HG02759 (cell line): ENCODE measurements around the gene MYOZ2.

Source experiments
- ATAC-seq: cut with Tn5 transposase; IDR thresholded peaks from one replicate; pipeline ENCODE4 v1.9.1; 2021; ENCODE audit warnings: mild to moderate bottlenecking, moderate library complexity; ENCODE audit not compliant: unreplicated experiment

MYOZ2 gene

DNA sequence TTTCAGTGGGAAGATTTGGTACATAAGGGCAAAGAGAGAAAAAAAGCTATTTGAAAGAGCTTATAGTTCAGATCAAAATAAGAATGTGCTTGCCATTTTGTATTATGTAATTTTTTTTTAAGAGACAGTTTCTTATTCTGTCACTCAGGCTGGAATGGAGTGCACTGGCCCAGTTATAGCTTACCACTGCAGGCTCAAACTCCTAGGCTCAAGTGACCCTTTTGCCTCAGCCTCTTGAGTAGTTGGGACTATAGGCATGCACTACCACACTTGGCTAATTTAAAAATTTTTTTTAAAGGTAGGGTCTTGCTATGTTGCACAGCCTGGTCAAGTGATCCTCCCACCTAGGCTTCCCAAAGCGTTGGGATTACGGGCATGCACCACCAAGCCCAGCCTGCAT lies 54.7 kb downstream of the MYOZ2 start:
- ATAC-seq: no peak

DNA sequence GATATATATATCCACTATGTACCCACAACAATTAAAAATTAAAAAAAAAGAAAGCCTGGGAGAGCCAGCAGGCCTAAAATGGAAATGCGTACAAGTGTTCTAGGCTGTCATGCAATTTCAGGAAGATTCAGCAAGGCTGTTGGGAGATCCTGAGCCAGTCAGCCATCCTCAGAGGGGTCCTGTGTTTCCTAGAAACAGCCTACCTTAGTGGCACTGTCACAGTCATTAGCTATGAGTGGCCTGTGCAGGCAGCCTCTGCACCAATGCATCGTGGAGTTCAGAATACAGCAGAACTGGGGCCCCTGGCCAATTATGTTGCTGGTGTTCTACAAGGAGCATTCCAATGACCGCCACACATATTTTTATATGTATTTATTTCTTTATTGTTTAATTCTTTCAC lies 55.9 kb downstream of the MYOZ2 start:
- no peak for ATAC-seq

DNA sequence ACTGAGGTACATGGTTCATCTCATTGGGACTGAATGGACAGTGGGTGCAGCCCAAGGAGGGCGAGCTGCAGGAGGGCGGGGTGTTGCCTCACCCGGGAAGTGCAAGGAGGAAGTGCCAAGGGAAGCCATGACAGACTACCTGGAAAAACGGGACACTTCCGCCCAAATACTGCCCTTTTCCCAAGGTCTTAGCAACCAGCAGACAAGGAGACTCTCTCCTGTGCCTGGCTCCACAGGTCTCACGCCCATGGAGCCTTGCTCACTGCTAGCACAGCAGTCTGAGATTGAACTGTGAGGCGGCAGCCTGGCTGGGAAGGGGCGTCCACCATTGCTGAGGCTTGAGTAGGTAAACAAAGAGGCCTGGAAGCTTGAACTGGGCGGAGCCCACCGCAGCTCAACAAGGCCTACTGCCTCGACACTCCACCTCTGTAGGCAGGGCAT lies 62.2 kb downstream of the MYOZ2 start:
- ATAC-seq: no peak

DNA sequence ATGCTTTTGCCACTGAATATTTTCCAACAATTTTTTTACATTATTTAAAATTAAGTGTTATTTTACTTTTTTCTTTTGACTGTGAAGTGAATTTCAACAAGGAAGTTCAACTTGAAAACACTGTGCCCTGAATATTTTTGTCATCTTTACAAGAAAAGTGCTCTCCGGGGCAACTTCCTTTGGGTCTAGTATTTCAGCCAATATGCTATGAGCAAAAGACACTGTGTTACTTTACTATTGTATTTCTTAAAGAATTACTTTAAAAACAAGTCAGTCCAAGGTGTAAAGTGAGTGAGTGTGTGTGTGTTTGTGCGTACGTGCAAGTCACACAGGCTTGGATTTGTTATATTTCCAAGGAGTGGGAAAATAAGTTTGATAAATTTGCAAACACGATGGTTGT lies 69.3 kb downstream of the MYOZ2 start:
- ATAC-seq: no peak

DNA sequence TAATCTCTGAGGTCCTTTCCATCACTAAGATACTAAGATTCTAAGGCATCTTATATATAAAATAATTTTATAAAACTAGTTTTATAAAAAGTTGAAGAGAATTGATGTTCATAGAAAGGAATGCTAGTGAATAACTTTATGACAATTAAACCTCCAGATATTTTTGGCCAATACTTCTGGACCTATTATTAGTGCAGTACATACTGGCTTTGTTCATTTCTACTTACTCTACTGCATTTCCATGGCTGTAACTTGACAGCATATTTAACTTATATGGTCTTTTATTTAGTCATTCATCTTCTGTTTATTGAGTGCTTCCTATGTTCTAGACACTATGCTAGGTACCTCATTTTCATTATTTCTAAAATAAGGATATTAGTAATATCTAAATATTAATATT lies 70.1 kb downstream of the MYOZ2 start:
- ATAC-seq: no peak

DNA sequence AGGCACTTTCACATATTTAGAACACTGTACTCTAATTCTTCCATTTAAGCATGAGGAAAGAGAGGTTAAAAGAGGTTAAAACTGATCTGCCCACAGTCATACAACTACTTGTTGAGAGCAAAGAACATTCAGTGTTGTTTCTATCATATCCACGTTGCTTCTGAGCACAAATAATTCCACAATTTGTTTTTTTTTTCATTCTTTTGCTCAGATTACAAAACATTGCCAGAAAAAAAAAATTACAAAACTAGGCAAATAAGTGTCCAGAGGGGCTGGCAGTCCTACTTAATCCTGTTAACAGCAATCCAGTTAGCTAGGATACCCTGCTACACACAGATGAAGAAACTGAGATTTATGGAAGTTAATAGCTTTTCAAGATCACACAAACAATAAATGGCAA lies 70.5 kb downstream of the MYOZ2 start:
- no peak for ATAC-seq

DNA sequence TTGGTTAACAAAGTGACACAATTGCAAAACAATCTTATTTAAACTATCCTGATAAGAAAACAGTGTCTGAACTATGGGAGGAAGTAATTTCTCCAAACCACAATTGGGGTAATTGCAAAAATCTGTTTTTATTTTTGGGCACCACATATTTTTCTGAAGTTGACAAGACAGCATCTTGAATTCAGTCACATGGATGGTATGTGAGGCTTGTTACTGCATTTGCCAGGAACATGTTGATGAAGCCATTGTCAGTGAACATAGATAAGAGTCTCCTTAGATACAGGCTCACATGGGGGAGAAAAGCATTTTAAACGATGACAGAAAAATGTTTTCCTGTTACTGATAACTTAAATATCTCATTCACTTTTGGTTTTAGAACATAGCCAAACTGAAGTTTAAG lies 71.4 kb downstream of the MYOZ2 start:
- ATAC-seq: no peak

DNA sequence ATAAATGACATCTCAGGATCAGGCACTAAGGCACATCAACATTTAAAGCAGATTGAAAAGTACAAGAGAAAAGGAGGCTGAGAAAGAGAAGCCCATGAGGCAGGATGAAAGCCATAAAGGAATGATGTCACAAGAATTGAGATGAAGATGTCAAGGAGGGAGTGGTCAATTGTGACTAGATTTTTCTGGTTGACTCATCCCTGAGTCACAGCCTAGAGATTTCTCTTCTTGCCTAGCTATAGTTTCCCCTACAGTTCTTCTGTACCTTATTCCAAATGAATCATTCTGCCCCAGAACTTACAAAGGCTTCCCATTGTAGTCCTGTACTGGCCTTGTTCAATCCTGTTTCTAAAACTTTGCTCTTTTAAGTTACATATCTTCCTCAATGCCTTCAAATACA lies 73.4 kb downstream of the MYOZ2 start:
- no peak for ATAC-seq

DNA sequence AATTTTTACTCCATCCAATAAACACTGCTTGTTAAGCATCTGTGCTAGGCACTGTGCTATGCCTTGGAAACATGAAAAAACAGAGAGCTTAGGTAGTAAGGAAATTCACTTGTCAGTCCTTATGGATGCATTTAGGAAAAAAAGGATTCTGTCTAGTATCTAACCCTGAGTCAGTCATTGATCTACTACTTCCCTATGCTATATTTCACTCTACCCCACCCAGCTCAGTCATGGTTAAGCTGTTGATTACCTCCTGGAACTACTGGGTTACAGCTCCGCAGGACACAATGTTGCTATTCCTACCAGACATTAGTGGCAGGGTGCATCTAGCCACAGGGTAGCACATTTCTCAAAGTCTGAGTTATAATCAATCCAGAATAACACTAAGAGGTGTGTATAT lies 74.0 kb downstream of the MYOZ2 start:
- ATAC-seq: no peak

DNA sequence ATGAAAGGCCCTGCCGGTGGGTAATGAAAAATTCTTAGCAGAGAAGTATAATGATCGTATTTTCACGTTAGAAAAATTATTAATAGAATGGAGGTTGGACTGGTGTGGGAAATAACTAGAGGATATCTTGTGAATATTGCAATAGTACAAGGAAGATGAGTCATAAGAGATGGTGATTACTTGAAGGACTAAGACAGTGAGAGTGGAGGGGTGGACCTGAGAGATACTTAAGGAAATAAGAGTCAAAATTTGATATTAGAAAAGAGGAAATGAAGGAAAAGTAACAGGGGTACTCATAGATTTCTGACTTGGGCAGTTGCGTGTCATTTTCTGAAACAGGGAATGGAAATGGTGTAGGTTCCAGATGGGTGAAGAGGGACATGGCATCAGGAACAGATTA lies 75.1 kb downstream of the MYOZ2 start:
- ATAC-seq: no peak

DNA sequence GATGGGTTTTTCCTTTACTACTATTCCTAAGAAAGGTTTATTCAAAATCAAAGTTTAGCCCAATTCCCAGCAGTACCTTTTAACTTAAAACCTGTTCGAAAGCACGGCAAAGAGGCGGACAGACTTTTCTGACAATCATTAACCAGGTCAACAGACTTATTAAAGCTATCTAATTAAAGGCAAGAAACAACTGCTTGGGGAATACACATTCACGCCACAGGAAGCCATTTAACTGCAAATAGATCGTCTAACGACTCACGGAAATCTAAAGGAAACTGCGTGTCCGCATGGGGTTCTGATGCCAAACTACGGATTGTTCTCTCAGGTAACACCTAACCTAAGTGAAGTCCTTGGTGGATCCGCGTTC lies 76.2 kb downstream of the MYOZ2 start:
- ATAC-seq: peak; percentile 3

DNA sequence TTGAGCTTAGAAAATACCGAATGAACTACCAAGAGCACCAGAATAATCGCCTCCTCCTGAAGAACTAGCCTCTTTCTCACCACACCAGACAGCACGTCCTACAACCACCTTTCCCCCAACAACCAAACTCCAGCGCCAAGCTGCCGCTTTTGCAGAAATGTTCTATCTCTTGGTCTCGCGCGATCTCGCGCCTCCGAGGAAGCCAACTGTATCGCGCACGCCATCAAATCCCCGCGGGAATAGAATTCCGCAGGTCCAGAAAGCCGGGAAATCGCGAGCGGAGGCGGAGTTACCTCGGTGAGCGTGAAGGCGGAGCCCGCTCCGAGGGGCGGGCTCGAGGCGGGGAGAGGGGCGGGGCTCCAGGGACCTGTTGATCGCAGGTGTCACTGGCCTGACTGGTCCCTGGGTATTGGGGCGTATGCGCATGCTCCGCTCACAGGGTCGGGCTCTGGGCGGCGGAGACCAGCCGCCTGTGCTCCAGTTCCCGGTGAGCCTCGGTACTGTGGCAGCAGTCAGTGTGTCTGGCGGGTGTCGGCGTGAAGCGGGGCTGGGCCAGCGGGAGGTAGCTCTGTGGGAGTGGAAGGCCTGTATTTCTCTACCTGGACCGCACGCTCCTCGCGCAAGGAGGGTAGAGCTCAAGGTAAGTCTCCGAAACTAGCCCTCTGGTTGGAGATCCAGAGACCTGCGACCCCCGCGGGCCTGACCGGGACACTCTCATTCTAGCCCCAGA lies 76.8 kb downstream of the MYOZ2 start, which contains the start of gene USP53:
Gene USP53, plus strand, starts transcription at position 480 of the 730 bp plus-strand sequence. CDS start 27,047 bp downstream, outside the sequence.
- ATAC-seq: peak; percentile 92

DNA sequence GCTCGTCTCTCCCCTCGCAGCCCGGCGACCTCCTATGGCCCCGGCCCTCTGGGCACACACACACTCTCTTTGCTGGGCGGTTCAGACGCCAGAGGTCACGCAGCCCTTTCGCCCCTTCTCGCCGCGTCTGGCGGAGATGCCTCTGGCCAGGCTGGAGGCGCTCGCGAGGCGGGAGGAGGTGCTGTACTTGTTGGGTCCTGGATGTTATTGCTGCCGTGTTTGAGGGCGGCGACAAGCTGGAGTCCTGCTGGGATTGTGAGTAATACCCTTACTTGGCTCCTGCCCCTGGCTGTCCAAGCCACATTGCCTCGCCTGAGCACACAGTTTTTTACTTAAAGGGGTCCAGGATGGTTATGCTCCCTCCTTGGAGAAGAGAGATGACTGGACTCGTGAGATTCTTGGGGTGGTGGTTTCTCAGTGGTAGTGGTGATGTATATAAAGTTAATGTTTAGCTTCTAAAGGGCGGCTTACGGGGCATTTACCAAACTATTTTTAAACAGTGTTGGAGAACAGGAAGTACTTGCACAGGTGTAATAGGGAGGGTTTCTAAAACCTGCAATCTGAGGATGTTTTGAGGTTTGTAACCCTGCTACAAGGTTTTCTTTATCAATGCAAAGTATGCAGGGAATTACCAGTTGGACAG lies 77.5 kb downstream of the MYOZ2 start:
- ATAC-seq: peak; percentile 54

DNA sequence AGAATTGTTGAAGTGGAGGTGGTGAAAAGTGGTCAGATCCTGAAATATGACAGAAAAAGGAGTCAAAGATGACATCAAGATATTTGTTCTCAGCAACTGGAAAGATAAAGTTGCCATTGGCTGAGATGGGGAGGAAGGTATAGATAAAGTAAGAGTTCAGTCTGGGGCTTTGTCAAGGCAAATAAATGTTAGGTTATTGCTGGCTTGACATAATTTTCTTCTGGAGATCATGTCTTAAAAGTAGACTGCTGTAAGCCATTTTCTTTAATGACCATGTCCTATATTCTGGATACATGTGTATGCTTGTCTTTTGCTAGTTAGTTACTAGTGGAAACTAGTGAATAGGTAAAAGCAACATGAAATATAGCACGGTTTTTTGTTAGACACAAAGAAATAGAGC lies 82.5 kb downstream of the MYOZ2 start:
- no peak for ATAC-seq

DNA sequence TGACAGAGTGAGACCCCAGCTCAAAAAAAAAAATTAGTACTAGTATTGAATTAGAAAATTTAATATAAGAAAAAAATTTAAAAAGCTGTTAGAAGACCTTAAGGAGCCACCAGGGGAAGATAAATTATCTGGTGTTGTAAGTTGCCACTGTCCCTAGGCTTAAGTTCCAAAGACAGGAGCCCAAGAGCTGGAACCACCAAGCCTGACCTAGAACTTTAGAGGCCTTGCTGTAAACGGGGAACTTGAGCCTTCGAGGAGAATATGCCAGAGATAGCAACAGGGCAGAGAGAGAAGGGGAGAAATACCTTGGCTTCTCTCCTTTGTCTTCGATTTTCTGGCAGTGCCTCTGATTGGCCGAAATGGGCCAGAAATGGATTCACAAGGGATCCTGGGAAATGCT lies 85.8 kb downstream of the MYOZ2 start:
- ATAC-seq: no peak

DNA sequence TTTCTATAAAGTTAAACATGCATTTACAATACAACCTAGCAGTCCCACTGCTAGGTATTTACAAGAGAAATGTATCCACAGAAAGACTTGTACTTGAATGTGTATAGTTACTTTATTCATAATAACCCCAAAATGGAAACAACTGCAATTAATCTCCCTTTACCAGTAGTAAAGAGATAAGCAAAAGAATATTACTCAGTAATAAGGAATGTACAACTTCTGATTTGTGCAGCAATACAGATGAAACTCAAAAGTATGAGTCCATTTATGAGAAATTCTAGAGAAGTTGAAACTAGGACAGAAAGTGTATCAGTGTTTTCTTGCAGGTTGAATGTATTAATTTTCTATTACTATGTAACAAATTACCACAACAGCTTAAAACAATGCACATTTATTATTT lies 92.1 kb downstream of the MYOZ2 start:
- no peak for ATAC-seq

DNA sequence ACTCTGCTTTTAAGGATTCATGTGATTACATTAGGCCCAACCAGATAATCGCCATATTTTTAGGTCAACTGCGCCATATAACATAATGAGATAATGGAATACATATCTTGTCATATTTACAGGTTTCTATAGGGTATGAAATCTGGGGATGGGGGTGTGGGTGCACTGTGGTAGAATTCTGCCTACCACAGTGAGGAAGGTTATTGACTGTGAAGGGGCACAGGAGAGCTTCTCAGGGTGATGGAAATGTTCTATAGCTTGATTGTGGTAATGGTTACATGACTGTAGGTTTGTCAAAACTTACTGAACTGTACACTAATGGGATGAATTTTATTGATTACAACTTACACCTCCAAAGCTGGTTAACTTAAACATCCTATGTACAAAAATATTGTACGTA lies 92.8 kb downstream of the MYOZ2 start:
- ATAC-seq: no peak

DNA sequence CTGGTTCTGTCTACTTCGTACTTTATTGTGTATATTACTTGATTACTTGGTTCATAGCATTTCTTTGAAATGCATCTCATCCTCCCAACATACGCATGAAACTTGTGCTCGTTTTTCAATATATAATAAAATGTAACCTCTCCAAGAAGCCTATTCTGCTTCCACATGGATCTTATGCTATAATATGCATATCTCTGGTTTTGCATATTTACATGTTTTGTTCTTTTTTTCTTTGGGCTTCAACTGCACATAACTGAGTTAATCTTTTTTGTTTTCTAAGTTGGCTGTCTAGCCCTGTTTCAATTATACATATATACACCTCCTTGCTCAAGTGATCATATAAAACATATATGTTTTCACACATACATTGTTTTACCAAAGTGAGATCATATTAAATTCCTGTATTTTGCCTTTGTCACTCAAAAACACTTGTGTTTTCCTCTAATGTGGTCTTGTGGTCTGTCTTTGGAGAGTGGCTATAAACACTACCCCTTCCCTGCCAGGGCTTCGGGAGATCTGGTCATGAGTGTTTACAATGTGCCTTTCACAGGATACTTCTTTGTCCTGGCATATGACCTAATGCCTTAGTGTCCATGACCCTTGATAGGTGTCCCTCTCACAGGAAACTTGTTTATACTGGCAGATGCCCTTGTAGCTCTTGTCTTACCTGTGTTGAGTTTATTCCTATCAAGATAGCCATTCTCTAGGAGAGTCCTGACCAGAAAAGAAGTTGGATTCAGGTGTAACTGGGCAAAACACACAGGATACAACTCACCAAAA lies 94.5 kb downstream of the MYOZ2 start:
- ATAC-seq: no peak

DNA sequence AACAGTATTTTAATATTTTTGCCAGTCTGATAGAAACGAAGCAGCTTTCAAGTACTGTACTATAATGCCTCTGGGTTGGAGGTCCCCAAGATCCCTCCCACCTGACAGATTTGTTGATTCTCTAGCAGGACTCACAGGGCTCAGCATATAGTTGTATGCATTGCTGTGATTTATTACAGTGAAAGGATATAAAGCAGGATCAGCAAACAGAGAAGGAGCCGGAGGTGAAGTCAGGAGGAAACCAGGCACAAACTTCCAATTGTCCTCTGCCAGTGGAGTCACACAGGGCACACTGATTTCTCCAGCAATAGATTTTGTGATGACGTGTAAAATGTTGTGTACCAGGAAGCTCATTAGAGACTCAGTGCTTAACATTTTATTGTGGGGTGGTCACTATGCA lies 95.9 kb downstream of the MYOZ2 start:
- no peak for ATAC-seq

DNA sequence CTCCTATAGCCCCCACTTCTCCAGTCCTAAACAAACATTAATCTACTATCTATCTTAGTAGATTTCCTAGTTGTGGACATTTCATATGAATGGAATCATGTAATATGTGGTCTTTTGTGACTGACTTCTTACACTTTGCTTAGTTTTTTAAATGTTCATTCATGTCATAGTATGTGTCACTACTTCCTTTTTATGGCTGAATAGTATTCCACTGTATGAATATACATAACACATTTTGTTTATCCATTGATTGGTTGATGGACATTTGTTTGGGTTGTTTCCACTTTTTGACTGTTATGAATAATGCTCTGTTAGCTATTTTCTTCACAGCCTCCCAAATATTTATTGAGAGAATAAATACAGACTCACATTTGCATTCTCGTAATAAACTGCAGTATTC lies 96.7 kb downstream of the MYOZ2 start:
- no peak for ATAC-seq

DNA sequence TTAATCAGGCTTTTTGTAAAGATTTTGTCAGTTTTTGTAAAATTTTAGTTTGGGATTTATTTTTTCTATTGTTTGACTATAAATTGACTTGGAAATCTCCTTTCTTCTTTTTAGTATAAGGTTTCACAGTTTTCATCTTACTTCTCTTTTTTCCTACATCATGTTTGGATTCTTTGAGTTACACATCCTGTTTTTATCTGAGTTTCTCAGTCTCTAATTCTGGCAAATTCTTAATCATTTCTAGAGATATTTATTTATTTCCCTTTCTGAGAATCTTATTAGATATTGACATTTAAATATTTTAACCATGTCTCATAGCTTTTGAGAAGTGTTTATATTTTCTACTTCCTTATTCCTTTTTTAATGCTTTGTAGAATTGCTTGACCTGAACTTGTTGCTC lies 97.6 kb downstream of the MYOZ2 start:
- no peak for ATAC-seq

DNA sequence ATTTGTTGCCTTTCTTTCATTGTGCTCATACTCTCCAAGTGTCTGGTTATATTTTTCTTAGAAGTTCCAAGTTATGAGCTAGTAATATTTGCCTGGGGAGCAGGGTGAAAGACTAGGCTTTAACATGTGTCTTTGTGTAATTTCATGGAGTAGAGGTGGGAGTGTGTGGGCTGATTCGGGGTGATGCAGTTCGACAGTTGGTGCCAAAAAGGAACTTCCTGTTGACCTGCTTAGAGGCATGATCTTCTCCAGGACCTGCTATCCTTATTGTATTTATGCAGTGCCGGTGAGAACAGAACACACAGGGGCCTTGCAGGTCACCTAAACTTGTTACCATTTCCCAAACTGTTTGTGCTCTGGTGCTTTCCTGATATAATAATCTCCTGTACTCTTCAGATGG lies 98.1 kb downstream of the MYOZ2 start:
- no peak for ATAC-seq
